Fibroblast of peridontal ligament (primary cell): Measurements from ENCODE around the gene TIRAP.
"Not testable (repeated sequence)": the region's sequence is repeated elsewhere in the genome, so short reads cannot be mapped to it uniquely, and the experiment has no call there.

ENCODE experiments used
- DNase-seq: peaks from one replicate; pipeline ENCODE4 v3.0.0-alpha.2; 2010; ENCODE audit errors: extremely low read depth

Gene TIRAP

GRCh38 chr11:126282736-126283591 is at the start of gene TIRAP:
Gene TIRAP (plus strand): TSS chr11:126283093. CDS start chr11:126290895, 7,802 bp downstream.
- peak; percentile 46 for DNase-seq

- DNase-seq = no peak
Measured at GRCh38 chr11:126233391-126233790, 49.5 kb upstream of the TIRAP start.

GRCh38 chr11:126246636-126247035 is 36.3 kb upstream of the TIRAP start:
- DNase-seq = no peak

- no peak for DNase-seq
Measured at GRCh38 chr11:126253265-126253664, 29.6 kb upstream of the TIRAP start.

GRCh38 chr11:126254819-126255218 is 28.1 kb upstream of the TIRAP start:
- DNase-seq = no peak

GRCh38 chr11:126255507-126255906 is 27.4 kb upstream of the TIRAP start:
- DNase-seq = not testable (repeated sequence)

- no peak for DNase-seq
Measured at GRCh38 chr11:126256216-126256615, 26.7 kb upstream of the TIRAP start.

- peak; percentile 44 for DNase-seq
Measured at GRCh38 chr11:126257144-126257543, 25.7 kb upstream of the TIRAP start.

GRCh38 chr11:126257764-126258163 is 25.1 kb upstream of the TIRAP start:
- DNase-seq = peak; percentile 84

- DNase-seq = no peak
Measured at GRCh38 chr11:126262216-126262615, 20.7 kb upstream of the TIRAP start.

- no peak for DNase-seq
Measured at GRCh38 chr11:126263489-126263888, 19.4 kb upstream of the TIRAP start.

GRCh38 chr11:126265811-126266210 is 17.1 kb upstream of the TIRAP start:
- DNase-seq = no peak

GRCh38 chr11:126267650-126268049 is 15.2 kb upstream of the TIRAP start:
- no peak for DNase-seq

- DNase-seq = no peak
Measured at GRCh38 chr11:126268361-126268707, 14.6 kb upstream of the TIRAP start.

- peak; percentile 98 for DNase-seq
Measured at GRCh38 chr11:126268708-126269579, 13.9 kb upstream of the TIRAP start, which contains the start of the genes FOXRED1 and SRPRA. Gene FOXRED1 (plus strand): TSS chr11:126269154. CDS start chr11:126269207, 53 bp downstream. Gene SRPRA (minus strand): TSS chr11:126268895. CDS start chr11:126268804, 91 bp downstream.

GRCh38 chr11:126277322-126277721 is 5.6 kb upstream of the TIRAP start:
- no peak for DNase-seq

GRCh38 chr11:126277780-126278179 is 5.1 kb upstream of the TIRAP start:
- no peak for DNase-seq

- DNase-seq = no peak
Measured at GRCh38 chr11:126279191-126279590, 3.7 kb upstream of the TIRAP start.

GRCh38 chr11:126280595-126280994 is 2.3 kb upstream of the TIRAP start:
- no peak for DNase-seq

GRCh38 chr11:126281245-126281644 is 1.6 kb upstream of the TIRAP start:
- DNase-seq = no peak

GRCh38 chr11:126281666-126282175 is 1.2 kb upstream of the TIRAP start:
- no peak for DNase-seq

- peak; percentile 56 for DNase-seq
Measured at GRCh38 chr11:126282361-126282735, 545 bp upstream of the TIRAP start.
